Measurements from ENCODE around the gene ZMYND8.
A peak's percentile ranks its signal among the peaks of the same experiment; 100 is the strongest.

ZMYND8 gene

DNA sequence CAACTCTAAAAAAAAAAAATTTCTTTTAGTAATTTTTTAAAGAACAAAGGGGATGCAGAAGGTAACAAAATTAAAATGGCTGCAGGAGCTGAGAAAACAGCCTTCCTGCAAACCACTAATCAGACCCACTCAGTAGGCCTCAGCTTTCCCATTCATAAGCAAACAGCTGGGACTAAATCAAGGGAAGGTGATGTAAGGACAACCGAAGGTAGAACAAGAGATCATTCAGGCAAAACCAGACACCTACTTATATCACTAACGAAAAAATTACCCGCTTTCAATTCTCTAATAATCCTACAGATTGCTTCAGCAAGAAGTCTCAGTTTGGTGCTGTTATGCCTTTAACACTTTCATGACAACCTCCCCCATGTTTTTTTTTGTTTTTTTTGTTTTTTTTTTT is 124.0 kb downstream of the ZMYND8 start:
- DNase-seq (ENCODE audit: low read depth in 1 of 2, low spot score in 1 of 2): no peak

DNA sequence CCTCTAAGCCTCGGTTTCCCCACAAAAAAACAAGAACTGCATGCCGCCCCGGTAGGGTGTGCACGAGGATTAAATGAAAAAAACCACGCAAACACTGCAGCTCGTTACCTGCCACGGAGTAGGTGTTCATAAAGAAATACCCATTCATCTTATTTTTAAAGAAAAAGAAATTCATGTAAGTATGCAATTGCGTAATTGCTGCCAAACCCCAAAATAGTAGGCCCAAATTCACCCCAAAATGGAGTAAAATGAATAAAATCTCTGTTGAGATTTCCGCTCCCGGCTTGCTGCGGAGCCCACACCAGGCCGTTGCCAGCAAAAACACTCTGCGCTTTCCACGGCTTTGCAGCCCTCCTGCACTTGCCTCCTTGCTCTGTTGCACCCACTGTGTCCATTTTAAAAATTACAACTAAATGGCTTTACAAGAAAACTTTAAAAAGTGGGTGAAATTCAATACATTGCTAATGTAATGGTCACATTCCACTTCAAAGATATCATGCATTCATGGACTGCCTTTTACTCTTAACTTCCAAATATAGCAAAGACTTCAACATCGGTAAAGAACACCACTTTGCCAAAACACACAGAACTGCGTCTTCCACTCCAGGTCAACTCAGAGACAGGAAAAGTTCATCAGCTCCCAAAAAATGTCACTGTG is 125.0 kb downstream of the ZMYND8 start:
- no peak for DNase-seq (ENCODE audit: low read depth in 1 of 2, low spot score in 1 of 2)

- no peak for DNase-seq (ENCODE audit: low read depth in 1 of 2, low spot score in 1 of 2)
Measured at GRCh38 chr20:47230811-47231256, 125.7 kb downstream of the ZMYND8 start.

DNA sequence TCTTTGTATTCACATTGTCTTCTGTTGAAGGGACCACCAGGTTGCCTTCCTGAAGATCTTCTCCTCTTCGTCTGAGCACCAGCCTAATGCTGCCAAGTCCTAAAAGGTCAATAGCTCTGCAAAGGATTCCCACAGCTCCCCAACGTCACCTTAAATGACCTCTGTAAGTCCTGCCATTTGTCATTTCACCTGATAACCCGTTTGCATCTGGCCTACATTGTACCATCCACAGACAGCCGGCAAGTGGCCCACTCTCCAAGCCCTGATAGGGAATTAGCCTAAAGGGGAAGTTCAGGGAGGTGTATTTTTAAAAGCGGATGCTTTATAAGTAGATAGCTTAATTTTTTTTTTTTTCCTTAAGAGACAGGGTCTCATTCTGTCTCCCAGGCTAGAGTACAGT is 127.8 kb downstream of the ZMYND8 start:
- no peak for DNase-seq (ENCODE audit: low read depth in 1 of 2, low spot score in 1 of 2)

- no peak for DNase-seq (ENCODE audit: low read depth in 1 of 2, low spot score in 1 of 2)
Measured at GRCh38 chr20:47227576-47227975, 128.9 kb downstream of the ZMYND8 start.

GRCh38 chr20:47227119-47227518 is 129.4 kb downstream of the ZMYND8 start:
- no peak for DNase-seq (ENCODE audit: low read depth in 1 of 2, low spot score in 1 of 2)

DNA sequence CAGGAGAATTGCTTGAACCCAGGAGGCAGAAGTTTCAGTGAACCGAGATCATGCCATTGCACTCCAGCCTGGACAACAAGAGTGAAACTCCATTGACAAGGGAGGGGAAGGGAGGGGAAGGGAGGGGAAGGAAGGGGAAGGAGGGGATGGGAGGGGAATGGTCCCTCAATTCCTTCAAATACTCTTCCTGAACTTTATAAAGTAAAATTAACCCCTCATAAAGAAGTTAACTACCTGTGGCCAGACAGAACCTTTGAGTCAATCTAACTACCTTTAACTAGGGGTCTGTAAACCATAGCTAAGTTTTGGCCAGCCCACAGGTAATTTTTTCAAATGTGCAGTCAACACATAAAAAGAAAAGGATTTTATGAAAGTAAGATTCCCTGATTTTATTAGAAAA is 131.0 kb downstream of the ZMYND8 start:
- DNase-seq (ENCODE audit: low read depth in 1 of 2, low spot score in 1 of 2): no peak

- no peak for DNase-seq (ENCODE audit: low read depth in 1 of 2, low spot score in 1 of 2)
Measured at GRCh38 chr20:47224857-47225256, 131.6 kb downstream of the ZMYND8 start.

DNA sequence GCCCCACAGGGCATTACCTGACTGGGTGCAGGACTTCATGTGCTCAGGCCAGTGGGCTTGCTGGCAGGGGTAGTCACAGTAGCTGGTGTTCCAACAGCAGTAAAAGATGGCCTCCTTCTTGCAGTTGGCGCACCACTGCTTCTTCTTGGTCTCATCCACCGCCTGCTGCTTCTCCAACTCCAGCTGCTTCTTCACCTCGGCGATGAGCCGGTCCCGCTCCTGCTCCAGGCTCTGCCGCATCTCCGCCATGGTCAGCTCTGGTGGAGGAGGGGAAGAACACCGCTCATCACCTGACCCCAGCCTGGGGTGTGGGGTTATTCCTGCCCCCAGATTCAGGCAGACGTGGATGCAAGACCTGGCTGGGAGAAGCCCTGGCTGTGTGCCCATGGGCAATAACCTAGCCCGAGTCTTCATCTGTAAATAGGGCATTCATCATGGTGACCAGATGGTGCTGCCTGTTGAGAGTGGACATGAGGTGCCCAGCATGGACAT is 132.2 kb downstream of the ZMYND8 start:
- DNase-seq (ENCODE audit: low read depth in 1 of 2, low spot score in 1 of 2): no peak

DNA sequence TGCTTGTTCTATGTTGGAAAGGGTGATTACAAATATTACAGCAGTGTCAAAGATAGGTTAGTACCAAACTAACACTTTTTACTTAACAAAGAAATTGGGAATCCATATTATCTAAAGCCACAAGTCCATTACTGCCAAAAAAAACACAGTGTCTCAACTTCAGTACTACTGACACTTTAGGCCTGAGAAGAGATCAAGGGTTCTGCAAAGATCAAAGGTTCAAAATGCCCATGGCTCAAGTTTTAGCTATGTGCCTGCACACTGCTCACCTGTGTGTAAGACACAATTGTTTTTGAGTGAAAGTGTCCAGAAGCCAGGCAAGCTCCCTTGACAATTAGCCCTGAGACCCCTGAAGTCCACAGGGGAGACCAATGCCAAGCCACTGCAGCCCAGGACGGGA is 132.6 kb downstream of the ZMYND8 start:
- no peak for DNase-seq (ENCODE audit: low read depth in 1 of 2, low spot score in 1 of 2)

- no peak for DNase-seq (ENCODE audit: low read depth in 1 of 2, low spot score in 1 of 2)
Measured at GRCh38 chr20:47222468-47223119, 133.9 kb downstream of the ZMYND8 start.

DNA sequence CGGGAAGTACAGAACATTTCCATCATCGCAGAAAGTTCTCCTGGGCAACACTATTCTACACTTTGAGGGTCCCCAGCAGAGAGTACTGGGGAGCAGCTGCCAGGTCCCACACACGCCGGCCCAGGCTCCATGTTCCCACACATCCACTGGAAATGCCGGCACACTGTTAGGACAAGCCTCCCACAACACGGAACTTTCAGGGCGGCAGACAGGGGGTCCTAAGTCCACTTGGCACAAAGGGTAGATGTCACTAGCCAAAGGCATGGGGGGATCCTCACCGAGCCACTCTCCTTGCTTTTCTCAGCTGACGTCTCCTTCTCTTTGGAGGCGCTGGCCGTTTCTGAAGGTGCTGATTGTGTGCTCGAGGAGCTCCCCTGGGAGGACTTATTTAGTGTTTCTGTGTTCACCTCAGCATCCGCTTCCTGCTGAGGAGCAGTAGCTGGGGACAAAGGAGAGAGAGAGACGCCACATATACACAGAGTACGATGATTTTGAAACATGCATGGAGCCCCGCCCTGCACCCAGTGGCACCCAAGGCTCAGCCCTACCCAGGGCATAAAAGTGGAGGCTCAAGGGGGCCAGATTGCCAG is 135.4 kb downstream of the ZMYND8 start:
- no peak for DNase-seq (ENCODE audit: low read depth in 1 of 2, low spot score in 1 of 2)

DNA sequence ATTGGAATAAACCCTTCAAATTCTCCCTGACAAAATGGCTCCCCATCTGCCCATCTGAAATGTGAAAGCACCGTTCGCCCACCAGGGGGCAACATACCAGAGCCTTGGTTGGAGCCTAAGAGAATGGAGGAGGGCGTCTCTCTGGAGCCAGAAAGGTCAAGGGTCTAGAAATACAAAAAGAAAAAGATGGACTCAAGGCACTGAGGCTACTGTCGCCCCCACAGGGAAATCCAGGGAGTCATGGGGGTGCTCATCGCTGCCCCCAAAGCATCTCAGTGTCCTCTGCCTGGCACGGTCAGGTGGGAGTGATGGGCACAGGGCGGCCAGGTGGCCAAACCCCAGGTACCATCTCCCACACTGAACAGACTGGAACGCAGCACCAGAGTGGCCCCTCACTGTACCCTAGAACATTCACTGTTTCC is 136.3 kb downstream of the ZMYND8 start:
- peak; percentile 7 to 40 for DNase-seq (ENCODE audit: low read depth in 1 of 2, low spot score in 1 of 2)

- no peak for DNase-seq (ENCODE audit: low read depth in 1 of 2, low spot score in 1 of 2)
Measured at GRCh38 chr20:47217482-47218446, 138.7 kb downstream of the ZMYND8 start.

DNA sequence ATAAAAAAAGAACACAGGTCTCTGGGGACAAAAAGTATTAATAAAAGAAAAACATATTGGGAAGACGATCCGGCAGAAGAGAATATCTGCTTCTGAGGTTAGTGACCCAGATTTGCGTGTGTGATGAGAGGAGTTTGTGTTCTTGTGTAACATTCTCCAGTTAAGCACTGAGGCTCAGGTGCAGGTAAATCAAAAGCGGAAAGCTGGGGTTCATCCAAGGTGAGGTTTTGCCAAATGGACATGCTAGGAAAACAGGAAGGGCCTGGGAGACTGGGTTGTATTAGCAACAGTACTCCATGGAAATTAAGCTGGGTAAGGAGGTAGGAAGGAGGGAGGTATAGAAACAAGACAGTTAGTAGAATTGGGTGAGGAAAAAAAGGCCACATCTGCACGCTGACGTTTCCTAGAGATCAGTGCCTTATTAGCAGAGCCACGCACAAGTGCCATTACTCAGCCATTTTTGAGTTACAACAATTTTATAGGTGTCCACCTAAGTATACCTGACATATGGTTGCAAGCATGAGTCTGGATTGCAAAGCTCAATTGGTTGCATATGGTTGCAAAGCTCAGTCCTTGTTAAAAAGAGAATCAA is 139.6 kb downstream of the ZMYND8 start:
- DNase-seq (ENCODE audit: low read depth in 1 of 2, low spot score in 1 of 2): no peak

DNA sequence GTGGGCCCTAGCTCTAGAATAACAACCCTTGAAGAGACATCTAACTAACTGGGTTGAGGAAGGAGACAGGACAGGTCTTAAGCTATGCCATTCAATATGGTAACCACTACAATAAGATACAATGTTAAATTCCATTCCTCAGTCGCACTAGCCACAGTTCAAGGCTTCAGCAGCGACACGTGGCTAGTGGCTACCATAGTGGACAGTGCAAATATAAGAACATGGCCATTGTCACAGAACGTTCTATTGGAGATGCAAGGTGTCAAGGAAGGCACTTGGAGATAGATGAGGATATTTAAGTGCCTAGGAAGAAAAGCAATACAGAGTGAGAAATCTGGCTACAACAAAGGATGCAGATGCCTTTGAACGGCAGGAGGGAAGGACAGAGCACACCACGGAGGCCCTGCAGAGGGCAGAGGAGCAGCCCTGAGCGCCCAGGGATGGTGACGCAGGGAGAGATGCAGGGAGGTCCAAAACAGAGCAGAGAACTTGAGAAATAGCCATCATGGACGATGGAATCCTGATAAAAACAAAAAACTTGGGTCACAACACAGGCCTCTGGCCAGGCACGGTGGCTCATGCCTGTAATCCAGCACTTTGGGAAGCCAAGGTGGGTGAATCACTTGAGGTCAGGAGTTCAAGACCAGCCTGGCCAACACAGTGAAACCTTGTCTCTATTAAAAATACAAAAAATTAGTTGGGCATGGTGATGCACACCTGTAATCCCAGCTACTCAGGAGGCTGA is 140.7 kb downstream of the ZMYND8 start:
- no peak for DNase-seq (ENCODE audit: low read depth in 1 of 2, low spot score in 1 of 2)

GRCh38 chr20:47213966-47214365 is 142.5 kb downstream of the ZMYND8 start:
- DNase-seq (ENCODE audit: low read depth in 1 of 2, low spot score in 1 of 2): no peak

DNA sequence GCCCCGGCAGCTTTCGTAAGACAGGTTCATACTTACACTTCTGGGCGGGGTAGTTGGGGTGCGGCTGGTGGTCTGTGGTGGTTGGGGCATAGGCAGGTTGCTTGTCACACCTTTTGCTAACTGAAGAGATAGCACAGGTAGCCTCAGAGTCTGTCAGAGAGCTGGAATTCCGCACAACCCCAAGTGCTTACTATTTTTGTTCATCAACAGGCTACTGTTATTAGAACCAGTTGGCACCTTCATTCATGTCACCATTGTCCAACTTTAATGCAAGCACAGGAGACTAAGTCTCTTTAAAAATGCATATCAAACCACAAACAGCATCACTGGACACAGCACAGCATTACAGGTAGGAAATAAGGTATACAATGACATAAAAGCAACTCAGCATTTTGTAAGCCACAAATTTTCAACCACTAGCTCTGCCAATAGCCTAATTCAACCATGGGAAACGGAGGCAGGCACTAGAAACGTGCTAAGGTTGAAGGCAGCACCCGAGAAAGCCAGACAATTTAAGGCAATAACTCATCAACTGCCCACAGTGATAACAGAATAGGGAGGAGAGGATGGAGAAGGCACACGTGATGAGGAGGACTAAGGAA is 143.8 kb downstream of the ZMYND8 start:
- DNase-seq (ENCODE audit: low read depth in 1 of 2, low spot score in 1 of 2): no peak

DNA sequence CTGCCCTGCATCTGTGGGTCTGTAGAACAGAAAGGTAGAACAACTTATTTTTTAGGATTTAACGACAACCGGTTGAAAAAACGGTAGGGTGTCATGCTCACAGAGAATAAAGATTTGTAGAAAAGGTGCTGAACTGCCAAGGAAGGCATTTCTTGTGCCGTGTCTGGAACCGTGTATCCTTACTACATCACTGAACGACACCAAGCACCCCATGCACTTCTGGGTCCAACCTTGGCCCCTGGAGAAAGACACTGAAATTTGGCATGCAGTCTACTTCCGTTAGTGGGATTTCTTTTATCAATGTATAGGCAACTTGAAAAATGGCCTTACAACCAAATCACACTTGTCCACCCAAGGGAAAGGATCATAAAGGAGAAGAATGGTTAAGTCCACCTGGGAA is 145.5 kb downstream of the ZMYND8 start:
- no peak for DNase-seq (ENCODE audit: low read depth in 1 of 2, low spot score in 1 of 2)

- no peak for DNase-seq (ENCODE audit: low read depth in 1 of 2, low spot score in 1 of 2)
Measured at GRCh38 chr20:47210470-47210869, 146.0 kb downstream of the ZMYND8 start.

All from stimulated activated CD4-positive, alpha-beta T cell treated with anti-CD3 and anti-CD28 coated beads, Interleukin-15, amount 100 ng/mL, for 1 hour (primary cell).